K562 (cell line): ENCODE results near the gene CEP44. TPM values are rescaled to one million over a fixed set of nuclear protein-coding genes. Genes with fewer than 3 reads are reported as not detected.
A peak's percentile ranks its signal among the peaks of the same experiment; 100 is the strongest.

Experiments
- ATAC-seq: fragments of 200-7000 bp; cut with Tn5 transposase; 3 replicates; pipeline ENCODE4 v1.9.1; 2020; ENCODE audit warnings: moderate library complexity
- BruUV-seq: library from RNA; stranded (reverse); fragments of 400-500 nt; replicated peaks from 2 replicates; lab custom pipeline; 2021; lab: Mats Ljungman, UMichigan
- CTCF ChIA-PET: fragments of 300-600 bp; formaldehyde crosslinking; extraction: SDS; loops from one replicate; lab custom pipeline; 2021; ENCODE audit warnings: low intra/inter-chr PET ratio; lab: Yijun Ruan, JAX
- POLR2A ChIA-PET: fragments of 300-600, 350-650 bp; sonication (Branson Sonifier 250); formaldehyde crosslinking; extraction: SDS; loops from one replicate; lab custom pipeline; 2021; ENCODE audit warnings: antibody characterized with exemption, inconsistent platforms; lab: Yijun Ruan, JAX
- DNase-seq, 4 experiments: peaks; one replicate each; pipeline versions ENCODE4 v3.0.0 to v3.0.0-alpha.2; 2011 to 2018; ENCODE audit warnings: low spot score in 3 of 4, mixed read lengths in 3 of 4; ENCODE audit errors: extremely low read depth in 1 of 4
- FAIRE-seq: peaks from 2 replicates; lab custom pipeline; 2011; peaks lifted over from hg19 to GRCh38; lab: Jason Lieb, UNC
- H2AFZ ChIP-seq: 2 replicates; pipeline ENCODE4 v1.6.0; 2011; ENCODE audit warnings: low read depth, low read length, control low read depth, inconsistent platforms
- H3K27ac ChIP-seq: fragments of 200-600 bp; 3 replicates; pipeline ENCODE4 v1.8.0; 2011; ENCODE audit warnings: low read depth, mild to moderate bottlenecking, control low read depth, inconsistent platforms, low read length, moderate library complexity, mixed read lengths; ENCODE audit errors: extremely low read depth
- H3K27me3 ChIP-seq, 2 experiments: fragments of 300-600 bp in 1 of 2; 2 replicates in 1 of 2; 3 replicates in 1 of 2; pipeline versions ENCODE4 v1.6.0 to v1.8.0; 2011; ENCODE audit warnings: inconsistent platforms in 2 of 2, low read length in 2 of 2, mild to moderate bottlenecking in 1 of 2, mixed read lengths in 1 of 2, moderate library complexity in 1 of 2; ENCODE audit not compliant: control insufficient read depth in 2 of 2, insufficient read depth in 2 of 2
- H3K36me3 ChIP-seq: fragments of 300-600 bp; 3 replicates; pipeline ENCODE4 v1.8.0; 2011; ENCODE audit warnings: mild to moderate bottlenecking, low read length, inconsistent platforms; ENCODE audit not compliant: control insufficient read depth, insufficient read depth
- H3K4me1 ChIP-seq, 2 experiments: fragments of 200-600 bp in 1 of 2; replicated peaks in 1 of 2; 2 replicates in 1 of 2; 3 replicates in 1 of 2; pipeline versions ENCODE4 v1.5.1 to v1.8.0; 2011; ENCODE audit warnings: inconsistent platforms in 2 of 2, low read length in 2 of 2, mild to moderate bottlenecking in 1 of 2, mixed read lengths in 1 of 2, moderate library complexity in 1 of 2; ENCODE audit not compliant: control insufficient read depth in 2 of 2, insufficient read depth in 2 of 2
- H3K4me2 ChIP-seq: 2 replicates; pipeline ENCODE4 v1.6.1; 2011; ENCODE audit warnings: low read length, control low read depth, inconsistent platforms, mixed read lengths; ENCODE audit not compliant: insufficient read depth
- H3K4me3 ChIP-seq: fragments of 200-600 bp; sonication (generic), shearing (Covaris generic); 2 replicates; pipeline ENCODE4 v1.5.1; 2016; ENCODE audit warnings: control low read depth, inconsistent platforms
- H3K79me2 ChIP-seq: fragments of 200-600 bp; 3 replicates; pipeline ENCODE4 v1.8.0; 2011; ENCODE audit warnings: low read length, inconsistent platforms; ENCODE audit not compliant: control insufficient read depth, insufficient read depth
- H3K9ac ChIP-seq, 2 experiments: 2 replicates each; pipeline versions ENCODE4 v1.6.0 to v1.6.1; 2011; ENCODE audit warnings: low read depth in 2 of 2, low read length in 2 of 2, control low read depth in 1 of 2, inconsistent platforms in 1 of 2, mild to moderate bottlenecking in 1 of 2, mixed read lengths in 1 of 2; ENCODE audit not compliant: insufficient read depth in 1 of 2
- H3K9me1 ChIP-seq: one replicate; pipeline ENCODE4 v1.6.0; 2011; ENCODE audit warnings: inconsistent platforms, mild to moderate bottlenecking, low read length, moderate library complexity; ENCODE audit not compliant: control insufficient read depth, insufficient read depth
- H3K9me3 ChIP-seq: replicated peaks from 2 replicates; pipeline ENCODE4 v1.5.1; 2011; ENCODE audit warnings: low read depth, low read length, inconsistent platforms; ENCODE audit not compliant: control insufficient read depth, insufficient read depth
- H4K20me1 ChIP-seq: replicated peaks from 2 replicates; pipeline ENCODE4 v1.6.1; 2011; ENCODE audit warnings: low read length, inconsistent platforms, mixed read lengths; ENCODE audit not compliant: control insufficient read depth, insufficient read depth
- MCM5 ChIP-seq: fragments of 450-650 bp; IDR thresholded peaks from 2 replicates; pipeline ENCODE4 v1.6.1; 2016; ENCODE audit warnings: low read depth
- THRAP3 ChIP-seq: fragments of 450-650 bp; IDR thresholded peaks from 2 replicates; pipeline ENCODE4 v1.6.1; 2016; ENCODE audit warnings: mild to moderate bottlenecking, inconsistent platforms, borderline replicate concordance
- WGBS: fragments of 100-300 bp; shearing (Covaris generic); methylation state at CpG from one replicate; pipeline ENCODE4 v1.1.6; 2016; ENCODE audit warnings: low coverage, mixed read lengths; ENCODE audit not compliant: insufficient coverage; ENCODE audit errors: missing lambda C conversion rate; 5-methylcytosine and 5-hydroxymethylcytosine counted together
- in situ Hi-C: fragments of 300-500 bp; cut with MboI; formaldehyde crosslinking; loops from 4 replicates; pipeline ENCODE4 v1.15.0; 2018; ENCODE audit warnings: inconsistent platforms, mixed read lengths
- intact Hi-C: fragments of 100-400 bp; cut with micrococcal nuclease; formaldehyde crosslinking; loops from 2 replicates; pipeline ENCODE4 v1.14.2; 2022
- polyA plus RNA-seq, 8 experiments: library from polyadenylated mRNA; depleted of rRNA in 4 of 8; stranded (reverse) in 5 of 8; unstranded in 3 of 8; fragments of >200 nt; fragmentation: Nextera tagmentation in 2 of 8; fragmentation: Illumina TruSeq in 1 of 8; extraction: Ambion mirVana in 2 of 8; extraction: Trizol in 1 of 8; gene quantifications; 2 replicates each; pipeline versions ENCODE4 v1.2.1 to v1.2.3, GENCODE V29; 2011 to 2014; ENCODE audit warnings: inconsistent platforms in 1 of 8, missing spikeins in 1 of 8
- total RNA-seq, 7 experiments: library from RNA; depleted of rRNA in 6 of 7; stranded (reverse); fragments of >200 nt in 6 of 7; fragmentation: Illumina TruSeq in 2 of 7; extraction: Trizol in 2 of 7; gene quantifications; 2 replicates each; pipeline versions ENCODE4 v1.2.1 to v1.2.3, GENCODE V29; 2011 to 2021; ENCODE audit warnings: low replicate concordance in 1 of 7
- TF ChIP-seq, protein P1 (sequence below), 3 experiments: fragments of 200-800 bp in 1 of 3; fragments of 250-450 bp in 1 of 3; fragments of 450-650 bp in 1 of 3; sonication (Bioruptor Pico) in 1 of 3; sonication (Bioruptor generic) in 1 of 3; formaldehyde crosslinking in 1 of 3; IDR thresholded peaks; 2 replicates each; pipeline versions ENCODE4 v1.6.1 to v1.8.0; 2016 to 2022; ENCODE audit warnings: mild to moderate bottlenecking in 2 of 3, missing genetic modification characterization in 2 of 3, missing compliant biosample characterization in 1 of 3, moderate library complexity in 1 of 3
- TF ChIP-seq, protein P2 (sequence below), 2 experiments: fragments of 450-650 bp; IDR thresholded peaks; 2 replicates each; pipeline ENCODE4 v1.6.1; 2016
- TF ChIP-seq, protein P3 (sequence below): fragments of 450-650 bp; IDR thresholded peaks from 2 replicates; pipeline ENCODE4 v1.6.1; 2016; ENCODE audit warnings: borderline replicate concordance
- TF ChIP-seq, protein P4 (sequence below), 2 experiments: fragments of 450-650 bp; IDR thresholded peaks; 2 replicates each; pipeline ENCODE4 v1.6.1; 2018; ENCODE audit warnings: mild to moderate bottlenecking in 2 of 2, low read depth in 1 of 2; ENCODE audit not compliant: partially characterized antibody in 2 of 2

Gene CEP44
- total and polyA plus RNA-seq, 9 of the 15 experiments (the other 6 are each of a cell fraction or from before 2014, with no cell fraction given): 19.6 to 45.0 (median 24.4) TPM

DNA sequence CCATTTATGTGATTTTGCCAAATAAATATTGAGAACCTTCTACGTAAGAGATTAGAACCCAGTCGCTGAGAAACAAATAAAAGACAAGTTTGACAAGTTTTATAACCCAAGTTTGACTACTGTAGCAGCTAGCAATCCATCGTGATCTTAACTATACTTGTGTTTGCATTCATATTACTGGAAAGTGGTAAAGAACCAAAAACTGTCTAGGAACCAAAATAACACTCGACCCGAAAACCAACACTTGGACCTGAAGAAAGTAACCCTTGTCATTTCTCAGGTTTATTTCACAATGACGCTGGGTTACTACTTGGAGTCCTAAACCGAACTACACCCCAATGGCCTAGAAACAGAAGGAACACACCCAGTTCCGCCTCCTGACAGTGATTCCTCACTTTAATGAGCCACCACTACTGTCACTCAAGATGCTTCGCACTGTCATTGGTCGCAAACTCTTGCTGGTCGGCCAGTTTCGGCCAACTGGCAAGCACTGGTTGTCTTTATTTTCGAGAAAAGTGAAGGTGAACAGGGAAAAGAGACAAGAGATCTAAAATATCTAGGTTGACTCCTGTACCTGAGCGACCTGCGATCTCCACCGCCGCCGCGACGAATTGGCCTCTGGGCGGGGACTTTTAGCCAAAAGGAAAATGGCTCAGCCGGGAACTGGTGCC is 740 bp upstream of the CEP44 start (continued):
- TF ChIP-seq, protein P1, sequence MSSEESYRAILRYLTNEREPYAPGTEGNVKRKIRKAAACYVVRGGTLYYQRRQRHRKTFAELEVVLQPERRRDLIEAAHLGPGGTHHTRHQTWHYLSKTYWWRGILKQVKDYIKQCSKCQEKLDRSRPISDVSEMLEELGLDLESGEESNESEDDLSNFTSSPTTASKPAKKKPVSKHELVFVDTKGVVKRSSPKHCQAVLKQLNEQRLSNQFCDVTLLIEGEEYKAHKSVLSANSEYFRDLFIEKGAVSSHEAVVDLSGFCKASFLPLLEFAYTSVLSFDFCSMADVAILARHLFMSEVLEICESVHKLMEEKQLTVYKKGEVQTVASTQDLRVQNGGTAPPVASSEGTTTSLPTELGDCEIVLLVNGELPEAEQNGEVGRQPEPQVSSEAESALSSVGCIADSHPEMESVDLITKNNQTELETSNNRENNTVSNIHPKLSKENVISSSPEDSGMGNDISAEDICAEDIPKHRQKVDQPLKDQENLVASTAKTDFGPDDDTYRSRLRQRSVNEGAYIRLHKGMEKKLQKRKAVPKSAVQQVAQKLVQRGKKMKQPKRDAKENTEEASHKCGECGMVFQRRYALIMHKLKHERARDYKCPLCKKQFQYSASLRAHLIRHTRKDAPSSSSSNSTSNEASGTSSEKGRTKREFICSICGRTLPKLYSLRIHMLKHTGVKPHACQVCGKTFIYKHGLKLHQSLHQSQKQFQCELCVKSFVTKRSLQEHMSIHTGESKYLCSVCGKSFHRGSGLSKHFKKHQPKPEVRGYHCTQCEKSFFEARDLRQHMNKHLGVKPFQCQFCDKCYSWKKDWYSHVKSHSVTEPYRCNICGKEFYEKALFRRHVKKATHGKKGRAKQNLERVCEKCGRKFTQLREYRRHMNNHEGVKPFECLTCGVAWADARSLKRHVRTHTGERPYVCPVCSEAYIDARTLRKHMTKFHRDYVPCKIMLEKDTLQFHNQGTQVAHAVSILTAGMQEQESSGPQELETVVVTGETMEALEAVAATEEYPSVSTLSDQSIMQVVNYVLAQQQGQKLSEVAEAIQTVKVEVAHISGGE (CRISPR knock-in tag; IDR thresholded peaks at IDR 0.05): no peak

DNA sequence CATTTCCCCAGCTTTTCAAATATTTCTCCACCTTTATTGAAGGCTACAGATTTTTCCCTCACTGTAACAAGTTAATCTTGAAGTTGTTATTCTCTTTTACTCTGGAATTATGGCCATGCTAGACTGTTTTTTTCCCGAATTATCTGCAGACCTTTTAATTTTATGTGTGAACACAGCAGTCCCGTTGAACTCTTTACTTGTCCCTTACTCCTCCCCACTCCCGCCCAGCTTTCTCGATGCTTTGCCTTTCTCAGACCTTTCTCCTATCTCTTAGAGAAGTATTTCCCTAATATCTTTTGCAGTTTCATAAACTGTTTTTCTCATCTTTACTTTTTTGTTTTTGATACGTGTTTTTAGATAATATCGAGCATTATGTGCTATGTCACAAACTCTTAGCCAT is 776 bp downstream of the CEP44 start:
- Histone ChIP-seq H4K20me1 (no peaks in the 10 kb centered on the region), H3K9ac (peak overlapping the region; percentile 98 to 99), H3K9me1 (no peaks in the 10 kb centered on the region), H3K9me3 (peaks cover 2% of the 10 kb centered on the region; the same call in 1 of the 2 replicates), H3K4me3 (peak overlapping the region; percentile 65), H3K79me2 (peaks cover 100% of the 10 kb centered on the region), H3K27me3 (no peaks in the 10 kb centered on the region), H2AFZ (peak overlapping the region; percentile 99), H3K36me3 (peaks cover 11% of the 10 kb centered on the region), H3K4me2 (peak overlapping the region; percentile 95), H3K27ac (peak overlapping the region; percentile 100), H3K4me1 (peaks cover 0 to 3% of the 10 kb centered on the region in 2 experiments; a peak in 3 of 5 replicates)
- ATAC-seq: peak; percentile 12; the same call in 2 of the 3 replicates
- peak in 1 of 4 experiments; percentile 38 for DNase-seq
- in situ Hi-C loops: no loop called here
- intact Hi-C loops: loop anchor here (10.0 kb wide), 1 partner anchor 950 kb away; the partner anchor contains the start of gene HMGB2
- no peak for FAIRE-seq
- POLR2A ChIA-PET: interaction anchor here (1.0 kb wide), 1 partner anchor 781 kb away, joined by 4 read pairs; no protein-coding TSS in a partner anchor
- WGBS: 2% methylated on average over 6 of the region's 6 CpGs
- no TSS peak for BruUV-seq
- CTCF ChIA-PET: no interaction called here
- TF ChIP-seq MCM5: no peak
- peak; percentile 71; the same call in 1 of the 2 replicates for TF ChIP-seq THRAP3
- TF ChIP-seq, protein P2, sequence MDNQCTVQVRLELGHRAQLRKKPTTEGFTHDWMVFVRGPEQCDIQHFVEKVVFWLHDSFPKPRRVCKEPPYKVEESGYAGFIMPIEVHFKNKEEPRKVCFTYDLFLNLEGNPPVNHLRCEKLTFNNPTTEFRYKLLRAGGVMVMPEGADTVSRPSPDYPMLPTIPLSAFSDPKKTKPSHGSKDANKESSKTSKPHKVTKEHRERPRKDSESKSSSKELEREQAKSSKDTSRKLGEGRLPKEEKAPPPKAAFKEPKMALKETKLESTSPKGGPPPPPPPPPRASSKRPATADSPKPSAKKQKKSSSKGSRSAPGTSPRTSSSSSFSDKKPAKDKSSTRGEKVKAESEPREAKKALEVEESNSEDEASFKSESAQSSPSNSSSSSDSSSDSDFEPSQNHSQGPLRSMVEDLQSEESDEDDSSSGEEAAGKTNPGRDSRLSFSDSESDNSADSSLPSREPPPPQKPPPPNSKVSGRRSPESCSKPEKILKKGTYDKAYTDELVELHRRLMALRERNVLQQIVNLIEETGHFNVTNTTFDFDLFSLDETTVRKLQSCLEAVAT (IDR thresholded peaks at IDR 0.05): peak in 1 of 2 experiments; percentile 82
- TF ChIP-seq, protein P3, sequence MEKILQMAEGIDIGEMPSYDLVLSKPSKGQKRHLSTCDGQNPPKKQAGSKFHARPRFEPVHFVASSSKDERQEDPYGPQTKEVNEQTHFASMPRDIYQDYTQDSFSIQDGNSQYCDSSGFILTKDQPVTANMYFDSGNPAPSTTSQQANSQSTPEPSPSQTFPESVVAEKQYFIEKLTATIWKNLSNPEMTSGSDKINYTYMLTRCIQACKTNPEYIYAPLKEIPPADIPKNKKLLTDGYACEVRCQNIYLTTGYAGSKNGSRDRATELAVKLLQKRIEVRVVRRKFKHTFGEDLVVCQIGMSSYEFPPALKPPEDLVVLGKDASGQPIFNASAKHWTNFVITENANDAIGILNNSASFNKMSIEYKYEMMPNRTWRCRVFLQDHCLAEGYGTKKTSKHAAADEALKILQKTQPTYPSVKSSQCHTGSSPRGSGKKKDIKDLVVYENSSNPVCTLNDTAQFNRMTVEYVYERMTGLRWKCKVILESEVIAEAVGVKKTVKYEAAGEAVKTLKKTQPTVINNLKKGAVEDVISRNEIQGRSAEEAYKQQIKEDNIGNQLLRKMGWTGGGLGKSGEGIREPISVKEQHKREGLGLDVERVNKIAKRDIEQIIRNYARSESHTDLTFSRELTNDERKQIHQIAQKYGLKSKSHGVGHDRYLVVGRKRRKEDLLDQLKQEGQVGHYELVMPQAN: peak; percentile 44; the same call in 1 of the 2 replicates
- TF ChIP-seq, protein P4, sequence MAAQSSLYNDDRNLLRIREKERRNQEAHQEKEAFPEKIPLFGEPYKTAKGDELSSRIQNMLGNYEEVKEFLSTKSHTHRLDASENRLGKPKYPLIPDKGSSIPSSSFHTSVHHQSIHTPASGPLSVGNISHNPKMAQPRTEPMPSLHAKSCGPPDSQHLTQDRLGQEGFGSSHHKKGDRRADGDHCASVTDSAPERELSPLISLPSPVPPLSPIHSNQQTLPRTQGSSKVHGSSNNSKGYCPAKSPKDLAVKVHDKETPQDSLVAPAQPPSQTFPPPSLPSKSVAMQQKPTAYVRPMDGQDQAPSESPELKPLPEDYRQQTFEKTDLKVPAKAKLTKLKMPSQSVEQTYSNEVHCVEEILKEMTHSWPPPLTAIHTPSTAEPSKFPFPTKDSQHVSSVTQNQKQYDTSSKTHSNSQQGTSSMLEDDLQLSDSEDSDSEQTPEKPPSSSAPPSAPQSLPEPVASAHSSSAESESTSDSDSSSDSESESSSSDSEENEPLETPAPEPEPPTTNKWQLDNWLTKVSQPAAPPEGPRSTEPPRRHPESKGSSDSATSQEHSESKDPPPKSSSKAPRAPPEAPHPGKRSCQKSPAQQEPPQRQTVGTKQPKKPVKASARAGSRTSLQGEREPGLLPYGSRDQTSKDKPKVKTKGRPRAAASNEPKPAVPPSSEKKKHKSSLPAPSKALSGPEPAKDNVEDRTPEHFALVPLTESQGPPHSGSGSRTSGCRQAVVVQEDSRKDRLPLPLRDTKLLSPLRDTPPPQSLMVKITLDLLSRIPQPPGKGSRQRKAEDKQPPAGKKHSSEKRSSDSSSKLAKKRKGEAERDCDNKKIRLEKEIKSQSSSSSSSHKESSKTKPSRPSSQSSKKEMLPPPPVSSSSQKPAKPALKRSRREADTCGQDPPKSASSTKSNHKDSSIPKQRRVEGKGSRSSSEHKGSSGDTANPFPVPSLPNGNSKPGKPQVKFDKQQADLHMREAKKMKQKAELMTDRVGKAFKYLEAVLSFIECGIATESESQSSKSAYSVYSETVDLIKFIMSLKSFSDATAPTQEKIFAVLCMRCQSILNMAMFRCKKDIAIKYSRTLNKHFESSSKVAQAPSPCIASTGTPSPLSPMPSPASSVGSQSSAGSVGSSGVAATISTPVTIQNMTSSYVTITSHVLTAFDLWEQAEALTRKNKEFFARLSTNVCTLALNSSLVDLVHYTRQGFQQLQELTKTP (IDR thresholded peaks at IDR 0.05; ENCODE audit: low read depth in 1 of 2, partially characterized antibody in 2 of 2): peak in 1 of 2 experiments; percentile 10
